Adipocyte (in vitro differentiated cells): ENCODE measurements around the gene LINC00305.
A peak's percentile ranks its signal among the peaks of the same experiment; 100 is the strongest.

Experiments
- DNase-seq: peaks from one replicate; pipeline ENCODE4 v3.0.0-alpha.2; 2015; ENCODE audit warnings: low read depth
- H3K27me3 ChIP-seq: replicated peaks from 2 replicates; pipeline ENCODE4 v1.7.0; 2013; ENCODE audit warnings: mild to moderate bottlenecking, low read length, moderate library complexity; ENCODE audit not compliant: control insufficient read depth, insufficient read depth
- H3K36me3 ChIP-seq: 2 replicates; pipeline ENCODE4 v1.7.0; 2013; ENCODE audit warnings: low read length, mild to moderate bottlenecking, moderate library complexity; ENCODE audit not compliant: control insufficient read depth, insufficient read depth, severe bottlenecking
- H3K4me1 ChIP-seq: 2 replicates; pipeline ENCODE4 v1.7.0; 2013; ENCODE audit warnings: mild to moderate bottlenecking, low read length, moderate library complexity; ENCODE audit not compliant: control insufficient read depth, insufficient read depth
- H3K4me3 ChIP-seq: 2 replicates; pipeline ENCODE4 v1.7.0; 2013; ENCODE audit warnings: mild to moderate bottlenecking, low read length, moderate library complexity
- H3K9ac ChIP-seq: 2 replicates; pipeline ENCODE4 v1.7.0; 2013; ENCODE audit warnings: mild to moderate bottlenecking, low read length, moderate library complexity
- H3K9me3 ChIP-seq: 2 replicates; pipeline ENCODE4 v1.7.0; 2013; ENCODE audit warnings: mild to moderate bottlenecking, low read length, moderate library complexity; ENCODE audit not compliant: control insufficient read depth

The LINC00305 gene

GRCh38 chr18:64083916-64084315 lies 65.0 kb downstream of the LINC00305 start:
- Histone ChIP-seq H3K9me3 (no peaks in the 10 kb centered on the region), H3K36me3 (no peaks in the 10 kb centered on the region), H3K4me1 (no peaks in the 10 kb centered on the region), H3K27me3 (no peaks in the 10 kb centered on the region), H3K9ac (no peak overlapping the region), H3K4me3 (no peak overlapping the region)
- DNase-seq: no peak

GRCh38 chr18:64082513-64082912 lies 66.4 kb downstream of the LINC00305 start:
- H3K4me1 ChIP-seq: no peaks in the 10 kb centered on the region
- H3K4me3 ChIP-seq: no peak overlapping the region
- H3K36me3 ChIP-seq: no peaks in the 10 kb centered on the region
- no peak for DNase-seq
- H3K9me3 ChIP-seq: no peaks in the 10 kb centered on the region
- no peak overlapping the region for H3K9ac ChIP-seq
- H3K27me3 ChIP-seq: no peaks in the 10 kb centered on the region

GRCh38 chr18:64082054-64082453 lies 66.8 kb downstream of the LINC00305 start:
- no peak for DNase-seq
- H3K4me1 ChIP-seq: no peaks in the 10 kb centered on the region
- no peaks in the 10 kb centered on the region for H3K36me3 ChIP-seq
- no peak overlapping the region for H3K4me3 ChIP-seq
- H3K9ac ChIP-seq: no peak overlapping the region
- H3K27me3 ChIP-seq: no peaks in the 10 kb centered on the region
- H3K9me3 ChIP-seq: no peaks in the 10 kb centered on the region

- Histone ChIP-seq H3K9ac (no peak overlapping the region), H3K36me3 (no peaks in the 10 kb centered on the region), H3K4me1 (no peaks in the 10 kb centered on the region), H3K9me3 (no peaks in the 10 kb centered on the region), H3K4me3 (no peak overlapping the region), H3K27me3 (no peaks in the 10 kb centered on the region)
- no peak for DNase-seq
These were observed 74.9 kb downstream of the LINC00305 start for GRCh38 chr18:64073971-64074370.

- Histone ChIP-seq H3K4me1 (no peaks in the 10 kb centered on the region), H3K36me3 (no peaks in the 10 kb centered on the region), H3K27me3 (no peaks in the 10 kb centered on the region), H3K9ac (no peak overlapping the region), H3K4me3 (no peak overlapping the region), H3K9me3 (no peaks in the 10 kb centered on the region)
- no peak for DNase-seq
These were observed 93.9 kb downstream of the LINC00305 start for GRCh38 chr18:64055019-64055418.

- no peaks in the 10 kb centered on the region for H3K4me1 ChIP-seq
- no peak overlapping the region for H3K4me3 ChIP-seq
- H3K9me3 ChIP-seq: no peaks in the 10 kb centered on the region
- H3K36me3 ChIP-seq: no peaks in the 10 kb centered on the region
- H3K27me3 ChIP-seq: no peaks in the 10 kb centered on the region
- no peak overlapping the region for H3K9ac ChIP-seq
- DNase-seq: no peak
These were observed 95.6 kb downstream of the LINC00305 start for GRCh38 chr18:64053246-64053645.

- no peaks in the 10 kb centered on the region for H3K27me3 ChIP-seq
- no peaks in the 10 kb centered on the region for H3K4me1 ChIP-seq
- no peaks in the 10 kb centered on the region for H3K36me3 ChIP-seq
- no peak overlapping the region for H3K4me3 ChIP-seq
- no peaks in the 10 kb centered on the region for H3K9me3 ChIP-seq
- DNase-seq: no peak
- no peak overlapping the region for H3K9ac ChIP-seq
These were observed 96.1 kb downstream of the LINC00305 start for GRCh38 chr18:64052772-64053171.

- H3K4me1 ChIP-seq: no peaks in the 10 kb centered on the region
- H3K4me3 ChIP-seq: no peak overlapping the region
- H3K9me3 ChIP-seq: no peaks in the 10 kb centered on the region
- H3K36me3 ChIP-seq: no peaks in the 10 kb centered on the region
- H3K9ac ChIP-seq: no peak overlapping the region
- H3K27me3 ChIP-seq: peaks cover 5% of the 10 kb centered on the region
- no peak for DNase-seq
These were observed 104.3 kb downstream of the LINC00305 start for GRCh38 chr18:64044616-64045015.

GRCh38 chr18:64042728-64043358 lies 106.0 kb downstream of the LINC00305 start:
- Histone ChIP-seq H3K27me3 (peaks cover 5% of the 10 kb centered on the region), H3K9me3 (no peaks in the 10 kb centered on the region), H3K36me3 (no peaks in the 10 kb centered on the region), H3K9ac (no peak overlapping the region), H3K4me1 (no peaks in the 10 kb centered on the region), H3K4me3 (no peak overlapping the region)
- no peak for DNase-seq

GRCh38 chr18:64037812-64038414 lies 111.0 kb downstream of the LINC00305 start:
- Histone ChIP-seq H3K4me3 (no peak overlapping the region), H3K9me3 (no peaks in the 10 kb centered on the region), H3K27me3 (peaks cover 11% of the 10 kb centered on the region), H3K36me3 (no peaks in the 10 kb centered on the region), H3K4me1 (no peaks in the 10 kb centered on the region), H3K9ac (no peak overlapping the region)
- DNase-seq: peak; percentile 52

GRCh38 chr18:64032312-64032711 lies 116.6 kb downstream of the LINC00305 start:
- no peaks in the 10 kb centered on the region for H3K9me3 ChIP-seq
- H3K27me3 ChIP-seq: peaks cover 27% of the 10 kb centered on the region
- H3K36me3 ChIP-seq: no peaks in the 10 kb centered on the region
- H3K4me3 ChIP-seq: no peak overlapping the region
- H3K4me1 ChIP-seq: no peaks in the 10 kb centered on the region
- no peak for DNase-seq
- H3K9ac ChIP-seq: no peak overlapping the region

GRCh38 chr18:64031411-64031810 lies 117.5 kb downstream of the LINC00305 start:
- H3K36me3 ChIP-seq: no peaks in the 10 kb centered on the region
- no peaks in the 10 kb centered on the region for H3K4me1 ChIP-seq
- H3K9ac ChIP-seq: no peak overlapping the region
- H3K27me3 ChIP-seq: peaks cover 27% of the 10 kb centered on the region
- no peak overlapping the region for H3K4me3 ChIP-seq
- DNase-seq: no peak
- no peaks in the 10 kb centered on the region for H3K9me3 ChIP-seq
